Chondrocyte (in vitro differentiated cells): ENCODE measurements around the gene MICALL2. TPM values are rescaled to one million over a fixed set of nuclear protein-coding genes. Genes with fewer than 3 reads are reported as not detected.

Experiments
- DNase-seq: peaks from one replicate; pipeline ENCODE4 v3.0.0; 2021; ENCODE audit warnings: mixed read lengths, low spot score
- H3K27ac Mint-ChIP-seq: one replicate; pipeline ENCODE4 v1.8.0; 2021; ENCODE audit warnings: mild to moderate bottlenecking, moderate library complexity, mixed read lengths; ENCODE audit not compliant: unreplicated experiment
- H3K27me3 Mint-ChIP-seq: 2 replicates; pipeline ENCODE4 v1.8.0; 2021; ENCODE audit warnings: low read depth, mixed read lengths
- H3K36me3 Mint-ChIP-seq: 2 replicates; pipeline ENCODE4 v1.8.0; 2021; ENCODE audit warnings: low read depth, mixed read lengths
- H3K4me1 Mint-ChIP-seq: 2 replicates; pipeline ENCODE4 v1.8.0; 2021; ENCODE audit warnings: low read depth, mild to moderate bottlenecking, mixed read lengths
- H3K4me3 Mint-ChIP-seq: one replicate; pipeline ENCODE4 v1.8.0; 2021; ENCODE audit warnings: mild to moderate bottlenecking, moderate library complexity, mixed read lengths; ENCODE audit not compliant: unreplicated experiment
- H3K9me3 Mint-ChIP-seq: 2 replicates; pipeline ENCODE4 v1.8.0; 2021; ENCODE audit warnings: low read depth, mixed read lengths
- CTCF ChIP-seq: fragments of 200-600 bp; sonication (generic); IDR thresholded peaks from 2 replicates; pipeline ENCODE4 v1.5.0; 2021; ENCODE audit warnings: antibody characterized with exemption, mild to moderate bottlenecking, moderate library complexity
- total RNA-seq: library from RNA; stranded (reverse); gene quantifications from 3 replicates; pipeline ENCODE4 v1.2.1, GENCODE V29; 2021

MICALL2 gene
- total RNA-seq, 1 donor from 2014 or later: 44.5 TPM

- Mint-ChIP-seq H3K36me3 (no peaks in the 10 kb centered on the region), H3K27ac (peak overlapping the region; percentile 49), H3K27me3 (no peaks in the 10 kb centered on the region), H3K4me3 (no peak overlapping the region), H3K4me1 (peaks cover 40% of the 10 kb centered on the region), H3K9me3 (no peaks in the 10 kb centered on the region)
- no peak for DNase-seq
- TF ChIP-seq CTCF: no peak
These were observed 7.1 kb downstream of the MICALL2 start for GRCh38 chr7:1452205-1452604.

GRCh38 chr7:1450987-1451386, 8.3 kb downstream of the MICALL2 start:
- Mint-ChIP-seq H3K36me3 (no peaks in the 10 kb centered on the region), H3K27me3 (no peaks in the 10 kb centered on the region), H3K4me1 (peaks cover 31% of the 10 kb centered on the region), H3K4me3 (no peak overlapping the region), H3K27ac (no peak overlapping the region), H3K9me3 (no peaks in the 10 kb centered on the region)
- no peak for DNase-seq
- TF ChIP-seq CTCF: no peak

- TF ChIP-seq CTCF: no peak
- DNase-seq: no peak
- no peaks in the 10 kb centered on the region for H3K27me3 Mint-ChIP-seq
- H3K4me1 Mint-ChIP-seq: peaks cover 27% of the 10 kb centered on the region
- no peak overlapping the region for H3K4me3 Mint-ChIP-seq
- no peaks in the 10 kb centered on the region for H3K9me3 Mint-ChIP-seq
- no peak overlapping the region for H3K27ac Mint-ChIP-seq
- H3K36me3 Mint-ChIP-seq: no peaks in the 10 kb centered on the region
These were observed 8.8 kb downstream of the MICALL2 start for GRCh38 chr7:1450431-1450830.

GRCh38 chr7:1449951-1450350, 9.3 kb downstream of the MICALL2 start:
- H3K27me3 Mint-ChIP-seq: no peaks in the 10 kb centered on the region
- H3K4me3 Mint-ChIP-seq: no peak overlapping the region
- H3K27ac Mint-ChIP-seq: no peak overlapping the region
- H3K4me1 Mint-ChIP-seq: peaks cover 25% of the 10 kb centered on the region
- DNase-seq: no peak
- H3K36me3 Mint-ChIP-seq: no peaks in the 10 kb centered on the region
- no peak for TF ChIP-seq CTCF
- no peaks in the 10 kb centered on the region for H3K9me3 Mint-ChIP-seq

- Mint-ChIP-seq H3K4me3 (no peak overlapping the region), H3K27me3 (no peaks in the 10 kb centered on the region), H3K9me3 (no peaks in the 10 kb centered on the region), H3K4me1 (peaks cover 20% of the 10 kb centered on the region), H3K27ac (no peak overlapping the region), H3K36me3 (no peaks in the 10 kb centered on the region)
- no peak for TF ChIP-seq CTCF
- no peak for DNase-seq
These were observed 9.8 kb downstream of the MICALL2 start for GRCh38 chr7:1449501-1449900.
